Activated gamma-delta T cell treated with anti-CD3 and anti-CD28 coated beads, Interleukin-2, amount 50 U/mL, for 16 hours (primary cell): ENCODE data around the gene ASIC1.
"Not testable (repeated sequence)": the region's sequence is repeated elsewhere in the genome, so short reads cannot be mapped to it uniquely, and the experiment has no call there.

Source experiments
- DNase-seq: peaks from one replicate; pipeline ENCODE4 v3.0.0-alpha.2; 2020; ENCODE audit warnings: low read depth

Gene ASIC1

DNA sequence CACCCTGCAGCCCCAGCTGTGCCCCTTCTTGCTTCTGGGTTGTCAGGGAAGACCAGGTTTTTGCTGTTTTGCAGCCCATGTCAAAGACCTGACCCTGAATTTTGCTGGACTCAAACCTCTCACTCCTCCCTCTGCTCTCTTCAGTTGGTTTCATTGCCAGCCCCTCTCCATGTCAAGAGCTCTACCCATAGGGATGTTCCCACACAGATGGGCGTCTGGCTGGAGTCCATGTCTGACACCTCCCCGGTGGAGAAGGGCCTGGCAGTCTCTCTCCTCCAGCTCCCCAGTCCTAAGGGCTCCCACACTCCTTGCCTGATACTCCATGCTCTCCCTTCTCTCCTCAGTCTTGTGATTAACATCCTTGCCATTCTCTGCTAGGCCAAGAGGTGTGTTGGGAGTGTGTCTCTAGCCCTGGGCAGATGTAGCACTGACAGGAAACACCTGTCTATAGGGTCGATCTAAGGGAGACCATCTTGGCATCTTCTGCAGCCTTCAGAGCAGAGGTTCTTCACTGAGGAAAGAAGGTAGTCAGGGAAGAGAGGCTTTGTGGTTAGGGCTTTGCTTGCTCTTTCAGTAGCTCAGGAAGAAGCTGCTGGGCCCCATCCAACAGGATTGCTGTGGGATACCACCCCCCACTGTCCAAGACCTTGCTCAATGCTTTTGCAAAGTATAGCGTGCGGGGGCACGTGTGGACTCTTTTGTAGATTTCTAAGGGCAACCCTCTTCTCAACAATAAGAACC, 4.7 kb downstream of the ASIC1 start:
- DNase-seq, result no peak

GRCh38 chr12:50062728-50063460, 5.5 kb downstream of the ASIC1 start:
- no peak for DNase-seq

DNA sequence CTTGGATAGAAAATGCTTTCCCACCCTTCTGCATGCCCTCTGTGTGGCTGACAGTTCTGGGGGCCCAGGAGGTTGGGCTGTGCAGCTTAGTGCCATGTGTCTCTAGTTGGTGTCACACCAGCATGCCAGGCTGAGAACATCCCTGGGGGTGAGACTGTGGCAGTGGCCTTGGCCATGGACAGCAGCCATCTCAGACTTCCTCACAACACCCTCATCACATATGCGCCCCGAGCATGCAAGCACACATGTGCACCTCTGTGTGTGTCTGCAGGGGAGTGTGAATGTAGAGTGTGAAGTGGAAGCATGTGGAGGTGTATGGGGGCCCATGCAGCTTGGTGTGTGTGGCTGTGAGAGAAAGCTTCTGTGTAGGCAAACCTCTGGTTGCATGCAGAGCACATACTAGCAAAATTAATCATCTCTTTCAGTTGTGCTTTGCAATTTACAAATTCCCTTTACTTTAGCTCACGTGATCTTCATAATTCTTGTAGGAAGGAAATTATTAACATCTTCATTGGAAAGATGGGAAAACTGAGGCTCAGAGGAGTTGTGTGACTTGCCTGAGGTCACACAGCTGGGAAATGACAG, 8.4 kb downstream of the ASIC1 start:
- DNase-seq, result no peak

GRCh38 chr12:50066402-50066801, 9.0 kb downstream of the ASIC1 start:
- no peak for DNase-seq

DNA sequence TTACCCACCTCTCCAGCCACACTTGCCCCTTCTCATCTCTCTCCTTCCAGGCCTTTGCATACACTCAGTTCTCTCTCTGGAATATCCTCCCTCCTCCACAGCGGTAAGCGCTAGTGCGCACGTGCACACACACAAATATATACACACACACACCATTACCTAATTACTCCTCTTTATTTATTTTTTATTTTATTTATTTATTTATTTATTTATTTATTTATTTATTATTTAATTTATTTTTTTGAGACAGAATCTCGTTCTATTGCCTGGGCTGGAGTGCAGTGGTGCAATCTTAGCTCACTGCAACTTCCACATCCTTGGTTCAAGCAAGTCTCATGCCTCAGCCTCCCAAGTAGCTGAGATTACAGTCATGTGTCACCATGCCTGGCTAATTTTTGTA, 11.7 kb downstream of the ASIC1 start:
- DNase-seq, result no peak

DNA sequence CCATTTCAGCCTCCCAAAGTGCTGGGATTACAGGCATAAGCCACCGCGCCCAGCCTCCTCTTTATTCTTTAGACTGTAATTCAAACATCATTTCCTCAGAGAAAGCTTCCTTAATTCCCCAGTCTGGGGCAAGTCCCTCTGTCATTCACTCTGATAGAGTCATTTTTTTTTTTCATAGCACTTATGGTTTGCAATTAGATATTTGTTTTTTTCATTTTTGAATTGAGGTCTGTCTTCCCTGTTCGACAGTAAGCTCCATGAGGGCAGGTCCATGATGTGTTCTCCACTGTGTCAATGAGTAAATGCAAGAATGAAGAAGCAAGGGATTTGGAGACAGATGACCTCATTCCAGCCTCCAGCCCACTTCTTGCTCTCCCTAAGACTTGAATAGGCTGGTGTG, 12.1 kb downstream of the ASIC1 start:
- no peak for DNase-seq

- DNase-seq, result no peak
Observed at GRCh38 chr12:50070314-50071060, 13.1 kb downstream of the ASIC1 start.

DNA sequence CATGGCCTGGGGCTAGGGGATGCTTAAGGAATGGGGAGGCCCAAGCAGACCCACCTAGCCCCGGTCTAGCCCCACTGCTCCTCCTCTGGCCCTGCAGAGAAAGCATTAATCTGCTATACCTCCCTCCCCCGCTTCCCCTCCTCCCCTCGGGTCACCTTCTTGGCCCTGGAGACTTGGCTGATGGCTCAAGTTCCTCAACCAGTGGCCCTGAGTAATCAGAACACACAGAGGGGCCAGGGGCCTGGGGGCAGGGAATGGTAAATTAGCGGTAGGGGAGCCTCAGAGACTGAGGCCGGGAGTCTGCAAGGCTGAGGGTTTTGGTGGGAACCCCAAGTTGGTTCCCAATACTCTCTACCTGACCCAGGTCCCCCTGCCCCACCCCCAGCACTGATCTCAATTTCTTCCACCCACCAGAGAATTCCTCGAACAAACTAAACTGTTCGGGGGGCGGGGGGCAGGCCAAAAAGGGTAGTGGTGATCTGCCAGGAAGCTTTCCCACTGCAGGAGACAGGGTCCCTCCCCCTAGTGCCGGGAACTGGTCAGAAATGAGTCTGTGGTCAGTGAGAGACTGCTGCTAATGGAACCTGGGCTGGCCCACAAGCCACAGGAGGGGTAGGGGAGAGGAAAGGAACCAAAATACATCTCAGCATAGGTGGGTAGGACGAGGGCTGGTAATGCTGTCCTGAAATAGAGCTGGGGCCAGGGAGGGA, 15.0 kb downstream of the ASIC1 start:
- no peak for DNase-seq

GRCh38 chr12:50073206-50073605, 15.8 kb downstream of the ASIC1 start:
- no peak for DNase-seq

DNA sequence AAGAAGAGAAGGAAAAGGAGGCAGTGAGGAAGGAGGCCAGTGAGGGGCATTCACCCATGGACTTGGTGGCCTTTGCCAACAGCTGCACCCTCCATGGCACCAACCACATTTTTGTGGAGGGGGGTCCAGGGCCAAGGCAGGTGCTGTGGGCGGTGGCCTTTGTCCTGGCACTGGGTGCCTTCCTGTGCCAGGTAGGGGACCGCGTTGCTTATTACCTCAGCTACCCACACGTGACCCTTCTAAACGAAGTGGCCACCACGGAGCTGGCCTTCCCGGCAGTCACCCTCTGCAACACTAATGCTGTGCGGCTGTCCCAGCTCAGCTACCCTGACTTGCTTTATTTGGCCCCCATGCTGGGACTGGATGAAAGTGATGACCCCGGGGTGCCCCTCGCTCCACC, 16.3 kb downstream of the ASIC1 start:
- no peak for DNase-seq

- DNase-seq, result peak; percentile 73
Observed at GRCh38 chr12:50074936-50075807, 17.8 kb downstream of the ASIC1 start.

- no peak for DNase-seq
Observed at GRCh38 chr12:50075808-50076170, 18.4 kb downstream of the ASIC1 start.

DNA sequence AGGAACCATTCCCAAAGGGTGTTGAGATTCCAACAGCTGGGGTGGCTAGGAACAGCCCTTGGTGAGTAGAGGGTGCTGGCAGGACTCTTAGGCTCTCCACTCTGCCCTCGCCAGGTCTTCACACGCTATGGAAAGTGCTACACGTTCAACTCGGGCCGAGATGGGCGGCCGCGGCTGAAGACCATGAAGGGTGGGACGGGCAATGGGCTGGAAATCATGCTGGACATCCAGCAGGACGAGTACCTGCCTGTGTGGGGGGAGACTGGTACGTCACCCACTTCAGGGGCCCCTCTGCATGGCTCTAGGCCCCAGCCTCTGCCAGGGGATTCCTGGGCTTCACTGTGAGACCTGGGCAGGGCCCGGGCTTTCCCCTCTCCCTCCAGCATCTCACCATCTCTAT, 19.7 kb downstream of the ASIC1 start:
- DNase-seq, result no peak

GRCh38 chr12:50078281-50078680, 20.9 kb downstream of the ASIC1 start:
- no peak for DNase-seq

- DNase-seq, result no peak
Observed at GRCh38 chr12:50079771-50080170, 22.4 kb downstream of the ASIC1 start.

GRCh38 chr12:50081096-50081808, 23.9 kb downstream of the ASIC1 start:
- no peak for DNase-seq

- no peak for DNase-seq
Observed at GRCh38 chr12:50082644-50083043, 25.2 kb downstream of the ASIC1 start.

DNA sequence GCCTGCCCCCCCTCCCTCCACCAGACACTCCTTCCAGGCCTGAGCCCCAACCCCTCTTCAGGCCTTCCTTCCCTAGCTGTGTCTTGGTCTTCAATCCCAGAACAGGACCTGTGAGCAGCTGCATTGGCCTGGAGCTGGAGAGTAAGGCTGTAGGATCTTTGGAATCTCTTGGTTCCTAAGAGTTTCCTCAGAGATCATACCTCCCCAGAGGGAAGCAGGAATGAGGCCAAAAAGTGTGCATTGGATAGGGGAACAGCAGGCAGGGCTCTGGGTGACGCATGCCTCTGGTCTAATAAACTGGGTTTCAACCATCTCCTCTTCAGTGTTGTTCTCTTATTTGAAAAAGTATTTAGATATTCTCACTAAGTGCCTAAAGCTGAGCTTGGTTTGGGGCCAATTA, 25.9 kb downstream of the ASIC1 start:
- no peak for DNase-seq

DNA sequence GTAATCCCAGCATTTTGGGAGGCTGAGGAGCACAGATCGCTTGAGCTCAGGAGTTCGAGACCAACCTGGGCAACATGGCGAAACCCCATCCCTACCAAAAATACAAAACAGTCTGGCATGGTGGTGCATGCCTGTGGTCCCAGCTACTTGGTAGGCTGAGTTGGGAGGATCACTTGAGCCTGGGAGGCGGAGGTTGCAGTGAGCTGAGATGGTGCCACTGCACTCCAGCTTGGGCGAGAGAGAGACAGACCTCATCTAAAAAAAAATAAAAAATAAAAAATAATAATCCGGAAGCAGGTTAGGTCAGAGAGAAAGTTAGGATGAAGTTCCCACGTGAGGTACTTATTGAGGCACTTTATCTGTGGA, 27.0 kb downstream of the ASIC1 start:
- not testable (repeated sequence) for DNase-seq
